ENCODE results near the gene CFAP74.

The CFAP74 gene

DNA sequence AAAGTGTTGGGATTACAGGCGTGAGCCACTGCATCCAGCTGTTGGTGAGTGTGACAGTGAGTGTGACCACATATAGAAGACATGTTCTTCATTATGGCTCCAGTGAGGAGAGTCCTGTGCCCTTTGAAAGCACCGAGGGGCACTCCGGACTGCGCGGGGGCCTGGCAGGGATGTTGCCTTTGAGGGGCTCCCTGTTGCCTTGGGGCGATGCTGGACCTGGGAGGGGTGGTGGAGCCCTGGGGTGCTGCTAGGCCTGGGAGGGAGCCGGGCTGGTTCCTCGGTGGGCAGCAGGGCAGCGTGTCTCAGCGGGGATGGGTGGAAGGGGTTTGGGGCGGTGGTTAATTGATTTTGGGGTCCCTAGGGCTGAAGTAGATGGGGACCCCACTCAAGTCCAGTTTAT lies 25.5 kb downstream of the CFAP74 start:
- peaks cover 5 to 11% of the 10 kb centered on the region in 2 donors for H3K9me3 ChIP-seq (replicated peaks in 1 of 2; ENCODE audit: control insufficient read depth in 2 of 2, insufficient read depth in 1 of 2, low read depth in 1 of 2, low read length in 2 of 2)
- no peak overlapping the region for H3K4me3 ChIP-seq (ENCODE audit: low read length in 2 of 2)
- no CpG with 5 or more reads among the region's 11 CpGs for WGBS, 2 donors (ENCODE audit: extremely low coverage in 2 of 2, insufficient read length in 2 of 2, insufficient replicate concordance in 1 of 2)
- no peak overlapping the region for H2BK120ac ChIP-seq (ENCODE audit: low read depth, low read length)
- H3K79me1 ChIP-seq (ENCODE audit: low read depth, low read length), result no peaks in the 10 kb centered on the region
- H2BK12ac ChIP-seq (ENCODE audit: low read length), result no peak overlapping the region
- peaks cover 0 to 10% of the 10 kb centered on the region in 2 donors for H3K4me1 ChIP-seq (ENCODE audit: control insufficient read depth in 2 of 2, insufficient read depth in 1 of 2, low read depth in 1 of 2, low read length in 2 of 2)
- H4K8ac ChIP-seq (ENCODE audit: low read depth, low read length), result no peak overlapping the region
- no peak overlapping the region for H3K14ac ChIP-seq (ENCODE audit: low read length)
- H3K27ac ChIP-seq (replicated peaks; ENCODE audit: low read length), result no peak overlapping the region
- no peak overlapping the region for H3K18ac ChIP-seq (ENCODE audit: low read length)
- peak overlapping the region; percentile 19 for H2BK15ac ChIP-seq (ENCODE audit: low read length)
- no peak overlapping the region for H3K23ac ChIP-seq (ENCODE audit: low read depth, low read length, poor library complexity)
- H2AK5ac ChIP-seq (ENCODE audit: low read depth, low read length), result peak overlapping the region; percentile 81
- no peak overlapping the region for H3K4me2 ChIP-seq (ENCODE audit: insufficient read depth, low read length, poor library complexity, severe bottlenecking)
- H2AFZ ChIP-seq (ENCODE audit: low read length), result no peak overlapping the region
- DNase-seq (ENCODE audit: low spot score), result no peak
- no peak overlapping the region for H3K9ac ChIP-seq (ENCODE audit: low read depth, low read length, poor library complexity)
- H3K4ac ChIP-seq (ENCODE audit: low read length), result no peak overlapping the region
- H2BK5ac ChIP-seq (ENCODE audit: low read length), result no peak overlapping the region
- H4K91ac ChIP-seq (ENCODE audit: low read depth, low read length, poor library complexity), result no peak overlapping the region
- H3K36me3 ChIP-seq (replicated peaks in 1 of 2; ENCODE audit: control insufficient read depth in 2 of 2, insufficient read depth in 2 of 2, low read length in 2 of 2), result no peaks in the 10 kb centered on the region
- H3K27me3 ChIP-seq (ENCODE audit: control insufficient read depth in 3 of 3, insufficient read depth in 3 of 3, low read depth in 1 of 3, low read length in 3 of 3), result peaks cover 0 to 17% (median 0%) of the 10 kb centered on the region in 3 experiments

DNA sequence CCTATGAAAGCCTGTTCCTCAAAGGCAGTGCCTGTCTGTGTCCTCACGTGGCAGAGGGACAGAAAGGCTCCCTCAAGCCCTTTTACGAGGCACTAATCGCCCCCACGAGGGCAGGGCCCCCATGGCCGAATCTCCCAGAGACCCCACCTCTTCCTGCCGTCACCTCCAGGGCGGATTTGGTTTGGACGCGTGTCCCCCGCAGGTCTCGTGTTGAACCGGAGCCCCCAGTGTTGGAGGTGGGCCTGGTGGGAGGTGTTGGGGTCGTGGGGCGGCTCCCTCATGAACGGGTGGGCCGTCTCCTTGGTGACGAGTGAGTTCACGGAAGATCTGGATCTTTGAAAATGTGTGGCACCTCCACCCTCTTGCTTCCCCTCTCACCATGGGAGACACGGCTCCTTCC lies 27.6 kb downstream of the CFAP74 start:
- no CpG with 5 or more reads among the region's 19 CpGs for WGBS, 2 donors (ENCODE audit: extremely low coverage in 2 of 2, insufficient read length in 2 of 2, insufficient replicate concordance in 1 of 2)
- H2AK5ac ChIP-seq (ENCODE audit: low read depth, low read length), result peak overlapping the region; percentile 61
- H3K9me3 ChIP-seq (replicated peaks in 1 of 2; ENCODE audit: control insufficient read depth in 2 of 2, insufficient read depth in 1 of 2, low read depth in 1 of 2, low read length in 2 of 2), result peaks cover 8 to 13% of the 10 kb centered on the region in 2 donors
- H2BK5ac ChIP-seq (ENCODE audit: low read length), result no peak overlapping the region
- no peaks in the 10 kb centered on the region for H3K79me1 ChIP-seq (ENCODE audit: low read depth, low read length)
- H2AFZ ChIP-seq (ENCODE audit: low read length), result no peak overlapping the region
- no peak overlapping the region for H3K9ac ChIP-seq (ENCODE audit: low read depth, low read length, poor library complexity)
- no peak overlapping the region for H2BK12ac ChIP-seq (ENCODE audit: low read length)
- no peak overlapping the region for H3K4me2 ChIP-seq (ENCODE audit: insufficient read depth, low read length, poor library complexity, severe bottlenecking)
- no peak overlapping the region for H4K91ac ChIP-seq (ENCODE audit: low read depth, low read length, poor library complexity)
- H3K4me1 ChIP-seq (ENCODE audit: control insufficient read depth in 2 of 2, insufficient read depth in 1 of 2, low read depth in 1 of 2, low read length in 2 of 2), result peaks cover 0 to 15% of the 10 kb centered on the region in 2 donors
- H3K27me3 ChIP-seq (ENCODE audit: control insufficient read depth in 3 of 3, insufficient read depth in 3 of 3, low read depth in 1 of 3, low read length in 3 of 3), result peaks cover 0 to 18% (median 2%) of the 10 kb centered on the region in 3 experiments
- H3K27ac ChIP-seq (replicated peaks; ENCODE audit: low read length), result no peak overlapping the region
- H3K4me3 ChIP-seq (ENCODE audit: low read length in 2 of 2), result no peak overlapping the region
- peak overlapping the region; percentile 19 for H2BK120ac ChIP-seq (ENCODE audit: low read depth, low read length)
- DNase-seq (ENCODE audit: low spot score), result no peak
- H3K14ac ChIP-seq (ENCODE audit: low read length), result no peak overlapping the region
- H3K23ac ChIP-seq (ENCODE audit: low read depth, low read length, poor library complexity), result no peak overlapping the region
- no peak overlapping the region for H3K4ac ChIP-seq (ENCODE audit: low read length)
- H2BK15ac ChIP-seq (ENCODE audit: low read length), result no peak overlapping the region
- H3K18ac ChIP-seq (ENCODE audit: low read length), result peak overlapping the region; percentile 36
- H4K8ac ChIP-seq (ENCODE audit: low read depth, low read length), result no peak overlapping the region
- no peaks in the 10 kb centered on the region for H3K36me3 ChIP-seq (replicated peaks in 1 of 2; ENCODE audit: control insufficient read depth in 2 of 2, insufficient read depth in 2 of 2, low read length in 2 of 2)

DNA sequence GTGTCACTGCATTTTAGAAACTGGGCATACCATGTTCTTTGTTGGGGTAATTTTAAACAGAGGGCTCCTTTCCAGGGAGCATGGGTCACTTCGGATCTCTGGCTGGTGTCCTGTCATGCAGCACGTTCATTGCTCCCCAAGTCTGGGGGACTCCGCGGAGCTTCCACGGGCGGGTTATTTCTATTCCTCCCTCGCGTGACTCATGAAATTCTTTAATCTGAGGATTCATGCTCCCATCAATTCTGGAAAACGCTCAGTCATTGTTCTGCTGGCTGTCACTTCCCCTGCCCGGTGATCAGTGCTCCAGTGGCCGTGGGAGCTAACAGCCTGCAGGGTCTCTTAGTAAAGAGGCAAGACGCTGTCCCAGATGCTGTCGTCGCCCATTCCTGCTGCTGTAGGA lies 28.1 kb downstream of the CFAP74 start:
- peaks cover 0 to 17% of the 10 kb centered on the region in 2 donors for H3K4me1 ChIP-seq (ENCODE audit: control insufficient read depth in 2 of 2, insufficient read depth in 1 of 2, low read depth in 1 of 2, low read length in 2 of 2)
- H3K14ac ChIP-seq (ENCODE audit: low read length), result no peak overlapping the region
- no peak overlapping the region for H3K18ac ChIP-seq (ENCODE audit: low read length)
- no peak overlapping the region for H2AFZ ChIP-seq (ENCODE audit: low read length)
- H3K4me2 ChIP-seq (ENCODE audit: insufficient read depth, low read length, poor library complexity, severe bottlenecking), result no peak overlapping the region
- H3K27me3 ChIP-seq (ENCODE audit: control insufficient read depth in 3 of 3, insufficient read depth in 3 of 3, low read depth in 1 of 3, low read length in 3 of 3), result peaks cover 0 to 18% (median 2%) of the 10 kb centered on the region in 3 experiments
- no peak overlapping the region for H2BK120ac ChIP-seq (ENCODE audit: low read depth, low read length)
- H3K36me3 ChIP-seq (replicated peaks in 1 of 2; ENCODE audit: control insufficient read depth in 2 of 2, insufficient read depth in 2 of 2, low read length in 2 of 2), result no peaks in the 10 kb centered on the region
- H3K4ac ChIP-seq (ENCODE audit: low read length), result no peak overlapping the region
- H4K91ac ChIP-seq (ENCODE audit: low read depth, low read length, poor library complexity), result no peak overlapping the region
- H2AK5ac ChIP-seq (ENCODE audit: low read depth, low read length), result no peak overlapping the region
- WGBS, 2 donors (ENCODE audit: extremely low coverage in 2 of 2, insufficient read length in 2 of 2, insufficient replicate concordance in 1 of 2), result no CpG with 5 or more reads among the region's 14 CpGs
- H4K8ac ChIP-seq (ENCODE audit: low read depth, low read length), result no peak overlapping the region
- peaks cover 12 to 16% of the 10 kb centered on the region in 2 donors for H3K9me3 ChIP-seq (replicated peaks in 1 of 2; ENCODE audit: control insufficient read depth in 2 of 2, insufficient read depth in 1 of 2, low read depth in 1 of 2, low read length in 2 of 2)
- H2BK12ac ChIP-seq (ENCODE audit: low read length), result no peak overlapping the region
- no peak overlapping the region for H2BK15ac ChIP-seq (ENCODE audit: low read length)
- H3K79me1 ChIP-seq (ENCODE audit: low read depth, low read length), result no peaks in the 10 kb centered on the region
- H3K9ac ChIP-seq (ENCODE audit: low read depth, low read length, poor library complexity), result no peak overlapping the region
- no peak overlapping the region for H3K4me3 ChIP-seq (ENCODE audit: low read length in 2 of 2)
- no peak for DNase-seq (ENCODE audit: low spot score)
- no peak overlapping the region for H3K27ac ChIP-seq (replicated peaks; ENCODE audit: low read length)
- H2BK5ac ChIP-seq (ENCODE audit: low read length), result no peak overlapping the region
- no peak overlapping the region for H3K23ac ChIP-seq (ENCODE audit: low read depth, low read length, poor library complexity)

DNA sequence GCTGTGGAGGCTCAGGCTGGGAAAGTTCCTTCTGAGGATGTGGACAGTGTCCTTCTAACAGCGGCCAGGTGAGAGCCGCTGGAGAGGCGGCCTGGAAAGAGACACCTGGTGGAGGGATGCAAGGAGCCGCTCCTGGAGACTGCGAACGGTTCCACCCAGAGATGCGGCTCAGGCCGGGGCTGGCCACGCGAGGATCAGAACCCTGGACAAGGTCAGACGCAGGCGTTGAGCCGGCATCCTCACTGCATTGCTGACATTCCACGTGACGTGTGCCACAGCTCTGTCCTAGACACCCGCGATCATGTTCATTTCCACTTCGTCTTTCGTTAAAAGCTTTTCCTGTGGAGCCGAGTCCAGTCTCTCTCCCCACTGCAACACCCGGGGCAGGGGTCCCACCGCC lies 28.8 kb downstream of the CFAP74 start:
- no peak overlapping the region for H3K4me2 ChIP-seq (ENCODE audit: insufficient read depth, low read length, poor library complexity, severe bottlenecking)
- H2AK5ac ChIP-seq (ENCODE audit: low read depth, low read length), result no peak overlapping the region
- H2AFZ ChIP-seq (ENCODE audit: low read length), result no peak overlapping the region
- peak overlapping the region; percentile 64 for H3K14ac ChIP-seq (ENCODE audit: low read length)
- H3K23ac ChIP-seq (ENCODE audit: low read depth, low read length, poor library complexity), result no peak overlapping the region
- no CpG with 5 or more reads among the region's 22 CpGs for WGBS, 2 donors (ENCODE audit: extremely low coverage in 2 of 2, insufficient read length in 2 of 2, insufficient replicate concordance in 1 of 2)
- peak overlapping the region; percentile 31 for H2BK120ac ChIP-seq (ENCODE audit: low read depth, low read length)
- H2BK12ac ChIP-seq (ENCODE audit: low read length), result peak overlapping the region; percentile 25
- H3K27ac ChIP-seq (replicated peaks; ENCODE audit: low read length), result no peak overlapping the region
- no peak overlapping the region for H3K9ac ChIP-seq (ENCODE audit: low read depth, low read length, poor library complexity)
- DNase-seq (ENCODE audit: low spot score), result no peak
- H3K4me3 ChIP-seq (ENCODE audit: low read length in 2 of 2), result no peak overlapping the region
- H3K36me3 ChIP-seq (replicated peaks in 1 of 2; ENCODE audit: control insufficient read depth in 2 of 2, insufficient read depth in 2 of 2, low read length in 2 of 2), result no peaks in the 10 kb centered on the region
- H3K79me1 ChIP-seq (ENCODE audit: low read depth, low read length), result peaks cover 3% of the 10 kb centered on the region
- H3K27me3 ChIP-seq (ENCODE audit: control insufficient read depth in 3 of 3, insufficient read depth in 3 of 3, low read depth in 1 of 3, low read length in 3 of 3), result peaks cover 0 to 18% (median 2%) of the 10 kb centered on the region in 3 experiments
- H3K18ac ChIP-seq (ENCODE audit: low read length), result no peak overlapping the region
- H2BK5ac ChIP-seq (ENCODE audit: low read length), result peak overlapping the region; percentile 87
- H3K4ac ChIP-seq (ENCODE audit: low read length), result no peak overlapping the region
- peaks cover 12 to 16% of the 10 kb centered on the region in 2 donors for H3K9me3 ChIP-seq (replicated peaks in 1 of 2; ENCODE audit: control insufficient read depth in 2 of 2, insufficient read depth in 1 of 2, low read depth in 1 of 2, low read length in 2 of 2)
- peaks cover 0 to 17% of the 10 kb centered on the region in 2 donors for H3K4me1 ChIP-seq (ENCODE audit: control insufficient read depth in 2 of 2, insufficient read depth in 1 of 2, low read depth in 1 of 2, low read length in 2 of 2)
- no peak overlapping the region for H4K91ac ChIP-seq (ENCODE audit: low read depth, low read length, poor library complexity)
- H2BK15ac ChIP-seq (ENCODE audit: low read length), result no peak overlapping the region
- H4K8ac ChIP-seq (ENCODE audit: low read depth, low read length), result peak overlapping the region; percentile 6

All from neuronal stem cell (in vitro differentiated cells).